CD8-positive, alpha-beta memory T cell (primary cell): ENCODE data around the gene ITGAL. TPM values are rescaled to one million over a fixed set of nuclear protein-coding genes. Genes with fewer than 3 reads are reported as not detected.
A peak's percentile ranks its signal among the peaks of the same experiment; 100 is the strongest.

ENCODE experiments used
- CTCF ChIA-PET: fragments of 350-600 bp; sonication (Branson Sonifier 250); formaldehyde crosslinking; loops from one replicate; lab custom pipeline; 2021; ENCODE audit warnings: antibody characterized with exemption; lab: Charles Lee
- POLR2A ChIA-PET: fragments of 350-600 bp; sonication (Branson Sonifier 250); formaldehyde crosslinking; loops from one replicate; lab custom pipeline; 2021; ENCODE audit warnings: antibody characterized with exemption; lab: Charles Lee
- DNase-seq, 5 donors: peaks; one replicate each; pipeline versions ENCODE4 v3.0.0 to v3.0.0-alpha.2; 2020 to 2022; ENCODE audit warnings: mixed read lengths in 1 of 5
- H3K27ac ChIP-seq: one replicate; pipeline ENCODE4 v1.7.0; 2013; ENCODE audit warnings: low read depth, mild to moderate bottlenecking, low read length, moderate library complexity
- H3K27me3 ChIP-seq: 2 replicates; pipeline ENCODE4 v1.7.0; 2013; ENCODE audit warnings: low read length, mild to moderate bottlenecking; ENCODE audit not compliant: insufficient read depth, poor library complexity, severe bottlenecking
- H3K36me3 ChIP-seq: 2 replicates; pipeline ENCODE4 v1.7.0; 2013; ENCODE audit warnings: mild to moderate bottlenecking, low read length, moderate library complexity; ENCODE audit not compliant: insufficient read depth
- H3K4me1 ChIP-seq: 2 replicates; pipeline ENCODE4 v1.7.0; 2013; ENCODE audit warnings: mild to moderate bottlenecking, low read length, moderate library complexity; ENCODE audit not compliant: insufficient read depth
- H3K4me3 ChIP-seq: 2 replicates; pipeline ENCODE4 v1.7.0; 2013; ENCODE audit warnings: mild to moderate bottlenecking, low read length
- H3K9me3 ChIP-seq: 2 replicates; pipeline ENCODE4 v1.7.0; 2013; ENCODE audit warnings: mild to moderate bottlenecking, low read length
- H3K27ac Mint-ChIP-seq, 8 donors: one replicate each; pipeline ENCODE4 v1.8.0; 2020 to 2021; ENCODE audit warnings: mixed read lengths in 8 of 8, mild to moderate bottlenecking in 6 of 8, inconsistent platforms in 3 of 8, moderate library complexity in 3 of 8
- H3K27me3 Mint-ChIP-seq, 2 donors: one replicate each; pipeline ENCODE4 v1.8.0; 2020 to 2021; ENCODE audit warnings: mixed read lengths in 2 of 2, mild to moderate bottlenecking in 1 of 2, moderate library complexity in 1 of 2
- H3K36me3 Mint-ChIP-seq, 3 donors: one replicate each; pipeline ENCODE4 v1.8.0; 2020 to 2021; ENCODE audit warnings: mixed read lengths in 3 of 3, inconsistent platforms in 1 of 3, mild to moderate bottlenecking in 1 of 3
- H3K4me1 Mint-ChIP-seq, 3 donors: one replicate each; pipeline ENCODE4 v1.8.0; 2020 to 2021; ENCODE audit warnings: mixed read lengths in 3 of 3, inconsistent platforms in 1 of 3, mild to moderate bottlenecking in 1 of 3
- H3K4me3 Mint-ChIP-seq, 7 donors: one replicate each; pipeline ENCODE4 v1.8.0; 2020 to 2021; ENCODE audit warnings: mixed read lengths in 7 of 7, mild to moderate bottlenecking in 6 of 7, moderate library complexity in 4 of 7, inconsistent platforms in 2 of 7
- H3K9me3 Mint-ChIP-seq, 5 donors: one replicate each; pipeline ENCODE4 v1.8.0; 2020 to 2022; ENCODE audit warnings: mixed read lengths in 5 of 5, mild to moderate bottlenecking in 3 of 5, moderate library complexity in 2 of 5, inconsistent platforms in 1 of 5
- polyA plus RNA-seq: library from polyadenylated mRNA; unstranded; fragments of 300-500 nt; fragmentation: Illumina TruSeq; gene quantifications from one replicate; pipeline ENCODE4 v1.2.3, GENCODE V29; 2021
- total RNA-seq, 2 experiments: library from RNA; stranded (reverse); gene quantifications; one replicate each; pipeline ENCODE4 v1.2.3, GENCODE V29; 2021

ITGAL gene
- total and polyA plus RNA-seq, 3 experiments from 2014 or later: 256 to 363 (median 333) TPM

DNA sequence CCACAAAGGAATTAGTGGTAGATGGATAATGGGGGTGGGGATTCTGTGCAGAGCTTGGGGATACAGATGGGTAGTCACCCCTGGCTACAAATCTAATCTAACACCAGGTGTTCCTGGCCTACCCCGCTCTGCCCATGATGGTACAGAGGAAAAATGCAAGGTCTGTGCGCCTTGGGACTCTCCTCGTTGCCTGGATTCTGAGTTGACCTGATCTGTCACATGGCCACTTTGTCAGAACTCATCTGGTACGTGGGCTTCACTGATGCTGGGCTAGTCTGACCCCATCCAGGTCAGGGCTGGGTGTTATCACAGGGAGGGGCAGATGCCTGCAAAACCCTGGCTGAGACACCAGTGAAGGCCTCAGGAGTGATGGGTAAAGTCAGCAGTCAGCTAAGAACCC, 80.4 kb downstream of the ITGAL start:
- Histone ChIP-seq H3K36me3 (peaks cover 15% of the 10 kb centered on the region), H3K4me3 (no peak overlapping the region), H3K27ac (peak overlapping the region; percentile 38), H3K4me1 (peaks cover 46% of the 10 kb centered on the region), H3K9me3 (no peaks in the 10 kb centered on the region), H3K27me3 (no peaks in the 10 kb centered on the region)
- ChIA-PET POLR2A (interaction anchor here (1.4 to 6.7 kb wide), 2 partner anchors 19 to 182 kb away, joined by 6 to 71 read pairs; partner anchors contain the start of gene ZNF747), CTCF (interaction anchor here (1.0 to 4.2 kb wide), 3 partner anchors 18 to 123 kb away, joined by 3 to 31 read pairs (median 4); partner anchors contain the start of gene ZNF747)
- H3K27ac Mint-ChIP-seq: peak overlapping the region; percentile 82 to 97 (median 94)
- peaks cover 0 to 37% (median 2%) of the 10 kb centered on the region in 3 donors for H3K36me3 Mint-ChIP-seq
- H3K27me3 Mint-ChIP-seq: peaks cover 0 to 3% of the 10 kb centered on the region in 2 donors
- no peak for DNase-seq
- H3K4me3 Mint-ChIP-seq: peak overlapping the region in 4 of 7 donors; percentile 40 to 65 (median 59)
- no peaks in the 10 kb centered on the region for H3K9me3 Mint-ChIP-seq
- peaks cover 49 to 79% (median 57%) of the 10 kb centered on the region in 3 donors for H3K4me1 Mint-ChIP-seq

GRCh38 chr16:30553393-30553899, 80.9 kb downstream of the ITGAL start:
- Histone ChIP-seq H3K9me3 (no peaks in the 10 kb centered on the region), H3K4me3 (no peak overlapping the region), H3K4me1 (peaks cover 46% of the 10 kb centered on the region), H3K27me3 (no peaks in the 10 kb centered on the region), H3K27ac (peak overlapping the region; percentile 38), H3K36me3 (peaks cover 15% of the 10 kb centered on the region)
- peaks cover 0 to 3% of the 10 kb centered on the region in 2 donors for H3K27me3 Mint-ChIP-seq
- peaks cover 48 to 77% (median 53%) of the 10 kb centered on the region in 3 donors for H3K4me1 Mint-ChIP-seq
- peak overlapping the region; percentile 54 to 97 (median 94) for H3K27ac Mint-ChIP-seq
- H3K9me3 Mint-ChIP-seq: no peaks in the 10 kb centered on the region
- peaks cover 0 to 40% (median 2%) of the 10 kb centered on the region in 3 donors for H3K36me3 Mint-ChIP-seq
- CTCF ChIA-PET: interaction anchor here (4.2 kb wide), 1 partner anchor 18 kb away, joined by 31 read pairs; the partner anchor contains the start of gene ZNF747
- POLR2A ChIA-PET: interaction anchor here (6.7 kb wide), 1 partner anchor 19 kb away, joined by 71 read pairs; the partner anchor contains the start of gene ZNF747
- H3K4me3 Mint-ChIP-seq: peak overlapping the region in 5 of 7 donors; percentile 4 to 65 (median 35)
- DNase-seq: no peak

GRCh38 chr16:30554557-30555314, 82.2 kb downstream of the ITGAL start:
- ChIA-PET CTCF (interaction anchor here (1.3 to 4.2 kb wide), 3 partner anchors 8 to 19 kb away, joined by 3 to 31 read pairs (median 3); partner anchors contain the start of gene ZNF747), POLR2A (interaction anchor here (0.6 to 6.7 kb wide), 2 partner anchors 20 to 141 kb away, joined by 4 to 71 read pairs; partner anchors contain the start of gene ZNF747)
- Mint-ChIP-seq H3K9me3 (no peaks in the 10 kb centered on the region), H3K4me3 (peak overlapping the region in 3 of 7 donors; percentile 19 to 84 (median 65)), H3K27ac (peak overlapping the region in 2 of 8 donors; percentile 95 to 96), H3K27me3 (peaks cover 0 to 4% of the 10 kb centered on the region in 2 donors), H3K36me3 (peaks cover 0 to 40% (median 2%) of the 10 kb centered on the region in 3 donors), H3K4me1 (peaks cover 51 to 80% (median 55%) of the 10 kb centered on the region in 3 donors)
- peaks cover 51% of the 10 kb centered on the region for H3K4me1 ChIP-seq
- H3K9me3 ChIP-seq: no peaks in the 10 kb centered on the region
- DNase-seq: no peak
- H3K27ac ChIP-seq: no peak overlapping the region
- H3K27me3 ChIP-seq: no peaks in the 10 kb centered on the region
- peaks cover 15% of the 10 kb centered on the region for H3K36me3 ChIP-seq
- no peak overlapping the region for H3K4me3 ChIP-seq

DNA sequence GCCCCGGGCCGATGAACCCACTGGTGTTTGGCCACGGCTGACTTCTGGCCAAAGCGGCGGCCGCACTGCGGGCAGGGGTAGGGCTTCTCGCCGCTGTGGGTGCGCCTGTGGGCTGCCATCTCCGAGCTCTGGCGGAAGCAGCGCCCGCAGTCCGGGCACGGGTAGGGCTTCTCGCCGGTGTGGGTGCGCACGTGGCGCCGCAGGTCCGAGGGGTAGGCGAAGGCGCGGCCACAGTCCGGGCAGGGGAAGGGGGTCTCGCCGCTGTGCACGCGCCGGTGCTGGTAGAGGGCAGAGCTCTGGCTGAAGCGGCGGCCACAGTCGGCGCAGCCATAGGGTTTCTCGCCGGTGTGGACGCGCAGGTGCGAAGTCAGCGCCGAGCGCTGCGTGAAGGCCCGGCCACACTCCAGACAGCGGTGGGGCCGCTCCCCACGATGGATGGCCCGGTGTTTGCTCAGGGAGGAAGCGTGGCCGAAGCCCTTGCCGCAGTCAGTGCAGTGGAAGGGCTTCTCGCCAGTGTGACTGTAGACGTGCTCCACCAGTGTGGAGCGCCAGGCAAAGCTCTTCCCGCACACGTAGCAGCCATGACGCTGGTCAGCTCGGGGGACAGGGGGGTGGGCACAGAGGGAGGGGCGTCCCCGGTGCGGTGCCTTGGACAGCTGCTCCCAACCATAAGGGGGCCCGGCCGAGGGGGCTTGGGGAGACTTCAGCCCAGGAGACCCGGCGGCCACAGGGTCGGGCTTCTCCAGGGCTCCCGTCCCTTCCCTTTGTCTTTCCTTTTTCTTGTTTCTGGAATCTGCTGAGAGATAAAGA, 83.0 kb downstream of the ITGAL start:
- Mint-ChIP-seq H3K4me3 (peak overlapping the region in 6 of 7 donors; percentile 50 to 95 (median 87)), H3K9me3 (no peaks in the 10 kb centered on the region), H3K27me3 (peaks cover 0 to 4% of the 10 kb centered on the region in 2 donors), H3K27ac (peak overlapping the region in 2 of 8 donors; percentile 83 to 87), H3K4me1 (peaks cover 51 to 77% (median 55%) of the 10 kb centered on the region in 3 donors), H3K36me3 (peaks cover 0 to 40% (median 2%) of the 10 kb centered on the region in 3 donors)
- Histone ChIP-seq H3K4me1 (peaks cover 51% of the 10 kb centered on the region), H3K9me3 (no peaks in the 10 kb centered on the region), H3K4me3 (no peak overlapping the region), H3K27ac (no peak overlapping the region), H3K36me3 (peaks cover 15% of the 10 kb centered on the region), H3K27me3 (no peaks in the 10 kb centered on the region)
- DNase-seq: no peak
- ChIA-PET POLR2A (interaction anchor here (6.7 kb wide), 1 partner anchor 21 kb away, joined by 71 read pairs; the partner anchor contains the start of gene ZNF747), CTCF (interaction anchor here (1.3 to 4.2 kb wide), 3 partner anchors 9 to 20 kb away, joined by 3 to 31 read pairs (median 3); partner anchors contain the start of gene ZNF747)

DNA sequence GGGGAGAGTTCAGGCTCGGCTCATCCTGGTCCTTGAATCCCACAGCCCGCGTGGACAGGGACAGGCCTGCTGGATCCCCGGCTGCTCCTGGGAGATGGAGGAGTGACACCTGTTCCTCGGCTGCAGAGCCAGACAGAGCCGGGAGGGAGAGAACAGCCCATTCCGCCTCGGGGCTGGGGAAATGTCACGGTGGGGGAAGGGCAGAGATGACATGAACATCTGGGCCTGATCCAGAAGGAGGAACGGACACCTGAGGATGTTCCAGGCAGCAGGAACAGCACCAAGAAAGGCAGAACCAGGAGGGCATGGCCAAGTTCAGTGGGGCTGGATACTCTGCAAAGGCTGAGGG, 83.6 kb downstream of the ITGAL start:
- no peaks in the 10 kb centered on the region for H3K9me3 ChIP-seq
- Mint-ChIP-seq H3K27me3 (peaks cover 0 to 4% of the 10 kb centered on the region in 2 donors), H3K36me3 (peaks cover 0 to 40% (median 2%) of the 10 kb centered on the region in 3 donors), H3K4me3 (peak overlapping the region; percentile 50 to 95 (median 88)), H3K9me3 (no peaks in the 10 kb centered on the region), H3K4me1 (peaks cover 53 to 77% (median 56%) of the 10 kb centered on the region in 3 donors), H3K27ac (peak overlapping the region in 5 of 8 donors; percentile 33 to 92 (median 87))
- H3K27me3 ChIP-seq: no peaks in the 10 kb centered on the region
- no peak for DNase-seq
- H3K4me3 ChIP-seq: no peak overlapping the region
- H3K27ac ChIP-seq: no peak overlapping the region
- CTCF ChIA-PET: interaction anchor here (2.8 kb wide), 1 partner anchor 15 kb away, joined by 19 read pairs; the partner anchor contains the start of gene ZNF688
- H3K36me3 ChIP-seq: peaks cover 15% of the 10 kb centered on the region
- POLR2A ChIA-PET: interaction anchor here (6.7 kb wide), 1 partner anchor 22 kb away, joined by 71 read pairs; the partner anchor contains the start of gene ZNF747
- H3K4me1 ChIP-seq: peaks cover 48% of the 10 kb centered on the region

- Mint-ChIP-seq H3K36me3 (peaks cover 0 to 38% (median 2%) of the 10 kb centered on the region in 3 donors), H3K4me3 (peak overlapping the region; percentile 85 to 95 (median 89)), H3K27me3 (peaks cover 0 to 2% of the 10 kb centered on the region in 2 donors), H3K27ac (peak overlapping the region; percentile 87 to 97 (median 92)), H3K9me3 (no peaks in the 10 kb centered on the region), H3K4me1 (peaks cover 44 to 68% (median 45%) of the 10 kb centered on the region in 3 donors)
- peak overlapping the region; percentile 90 for H3K4me3 ChIP-seq
- H3K27me3 ChIP-seq: no peaks in the 10 kb centered on the region
- peaks cover 15% of the 10 kb centered on the region for H3K36me3 ChIP-seq
- H3K27ac ChIP-seq: peak overlapping the region; percentile 93
- DNase-seq: no peak
- peaks cover 33% of the 10 kb centered on the region for H3K4me1 ChIP-seq
- ChIA-PET POLR2A (interaction anchor here (0.6 to 6.7 kb wide), 11 partner anchors 12 to 140 kb away, joined by 3 to 71 read pairs (median 5); partner anchors contain the start of genes ZNF688 and ZNF747), CTCF (interaction anchor here (0.8 to 3.2 kb wide), 13 partner anchors 8 to 128 kb away, joined by 3 to 69 read pairs (median 7); partner anchors contain the start of genes DCTPP1, ZNF688 and ZNF747)
- H3K9me3 ChIP-seq: no peaks in the 10 kb centered on the region
These were observed 85.1 kb downstream of the ITGAL start for GRCh38 chr16:30557707-30557956.
